Nephron (organoid): Measurements from ENCODE around the gene CCDC81.

Experiments
- H3K27ac Mint-ChIP-seq, 3 experiments: 2 replicates each; pipeline ENCODE4 v1.8.0; 2020; ENCODE audit warnings: mixed read lengths in 3 of 3, mild to moderate bottlenecking in 2 of 3, moderate library complexity in 1 of 3
- H3K27me3 Mint-ChIP-seq: 2 replicates; pipeline ENCODE4 v1.8.0; 2021; ENCODE audit warnings: low read depth, mild to moderate bottlenecking, moderate library complexity, mixed read lengths
- H3K36me3 Mint-ChIP-seq: 2 replicates; pipeline ENCODE4 v1.8.0; 2020; ENCODE audit warnings: low read depth, mixed read lengths
- H3K4me1 Mint-ChIP-seq: 2 replicates; pipeline ENCODE4 v1.8.0; 2020; ENCODE audit warnings: mixed read lengths
- H3K4me3 Mint-ChIP-seq, 3 experiments: 2 replicates each; pipeline ENCODE4 v1.8.0; 2020; ENCODE audit warnings: mild to moderate bottlenecking in 3 of 3, mixed read lengths in 3 of 3, moderate library complexity in 2 of 3
- H3K9me3 Mint-ChIP-seq: 2 replicates; pipeline ENCODE4 v1.8.0; 2020; ENCODE audit warnings: mixed read lengths
- TF ChIP-seq, protein P1 (sequence below), 3 experiments: fragments of 200-600 bp; sonication (generic); IDR thresholded peaks; one replicate each; pipeline ENCODE4 v1.5.0; 2021; ENCODE audit warnings: antibody characterized with exemption in 3 of 3; ENCODE audit not compliant: unreplicated experiment in 3 of 3

The CCDC81 gene

DNA sequence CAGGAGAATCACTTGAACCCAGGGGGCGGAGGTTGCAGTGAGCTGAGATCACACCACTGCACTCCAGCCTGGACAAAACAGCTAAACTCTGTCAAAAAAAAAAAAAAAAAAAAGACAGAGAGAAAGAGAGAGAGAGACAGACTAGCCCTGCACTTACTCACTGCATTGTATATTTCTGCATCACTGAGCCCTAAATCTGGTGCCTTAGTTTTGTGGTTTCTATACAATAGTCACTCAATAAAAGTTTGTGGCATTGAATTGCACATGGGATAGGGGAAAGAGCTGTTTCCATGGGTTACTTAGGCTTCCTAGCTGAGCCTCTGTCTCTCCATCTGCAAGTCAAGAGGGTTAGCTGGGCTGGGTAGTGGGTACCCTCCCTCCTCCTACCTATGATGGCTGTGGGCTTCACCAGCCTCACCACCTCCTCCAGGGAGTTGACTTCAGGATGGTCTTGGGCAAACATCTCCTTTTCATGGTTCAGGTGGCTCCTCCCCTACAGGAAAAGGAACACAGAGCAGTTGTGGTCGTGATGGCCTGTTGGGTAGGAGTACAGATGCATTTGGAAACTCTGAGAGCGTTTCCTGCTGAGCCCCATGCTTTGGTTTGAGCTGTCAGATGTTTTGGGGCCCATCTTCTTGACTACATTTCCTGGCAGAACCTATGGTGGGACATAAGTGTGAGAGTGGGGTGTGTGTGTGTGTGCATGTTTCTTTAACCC lies 73.2 kb downstream of the CCDC81 start:
- Mint-ChIP-seq H3K4me1 (peaks cover 4% of the 10 kb centered on the region), H3K27me3 (no peaks in the 10 kb centered on the region), H3K9me3 (no peaks in the 10 kb centered on the region), H3K4me3 (no peak overlapping the region), H3K27ac (no peak overlapping the region), H3K36me3 (no peaks in the 10 kb centered on the region)
- TF ChIP-seq, protein P1, sequence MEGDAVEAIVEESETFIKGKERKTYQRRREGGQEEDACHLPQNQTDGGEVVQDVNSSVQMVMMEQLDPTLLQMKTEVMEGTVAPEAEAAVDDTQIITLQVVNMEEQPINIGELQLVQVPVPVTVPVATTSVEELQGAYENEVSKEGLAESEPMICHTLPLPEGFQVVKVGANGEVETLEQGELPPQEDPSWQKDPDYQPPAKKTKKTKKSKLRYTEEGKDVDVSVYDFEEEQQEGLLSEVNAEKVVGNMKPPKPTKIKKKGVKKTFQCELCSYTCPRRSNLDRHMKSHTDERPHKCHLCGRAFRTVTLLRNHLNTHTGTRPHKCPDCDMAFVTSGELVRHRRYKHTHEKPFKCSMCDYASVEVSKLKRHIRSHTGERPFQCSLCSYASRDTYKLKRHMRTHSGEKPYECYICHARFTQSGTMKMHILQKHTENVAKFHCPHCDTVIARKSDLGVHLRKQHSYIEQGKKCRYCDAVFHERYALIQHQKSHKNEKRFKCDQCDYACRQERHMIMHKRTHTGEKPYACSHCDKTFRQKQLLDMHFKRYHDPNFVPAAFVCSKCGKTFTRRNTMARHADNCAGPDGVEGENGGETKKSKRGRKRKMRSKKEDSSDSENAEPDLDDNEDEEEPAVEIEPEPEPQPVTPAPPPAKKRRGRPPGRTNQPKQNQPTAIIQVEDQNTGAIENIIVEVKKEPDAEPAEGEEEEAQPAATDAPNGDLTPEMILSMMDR (IDR thresholded peaks at IDR 0.05; ENCODE audit: unreplicated experiment in 3 of 3) = no peak

DNA sequence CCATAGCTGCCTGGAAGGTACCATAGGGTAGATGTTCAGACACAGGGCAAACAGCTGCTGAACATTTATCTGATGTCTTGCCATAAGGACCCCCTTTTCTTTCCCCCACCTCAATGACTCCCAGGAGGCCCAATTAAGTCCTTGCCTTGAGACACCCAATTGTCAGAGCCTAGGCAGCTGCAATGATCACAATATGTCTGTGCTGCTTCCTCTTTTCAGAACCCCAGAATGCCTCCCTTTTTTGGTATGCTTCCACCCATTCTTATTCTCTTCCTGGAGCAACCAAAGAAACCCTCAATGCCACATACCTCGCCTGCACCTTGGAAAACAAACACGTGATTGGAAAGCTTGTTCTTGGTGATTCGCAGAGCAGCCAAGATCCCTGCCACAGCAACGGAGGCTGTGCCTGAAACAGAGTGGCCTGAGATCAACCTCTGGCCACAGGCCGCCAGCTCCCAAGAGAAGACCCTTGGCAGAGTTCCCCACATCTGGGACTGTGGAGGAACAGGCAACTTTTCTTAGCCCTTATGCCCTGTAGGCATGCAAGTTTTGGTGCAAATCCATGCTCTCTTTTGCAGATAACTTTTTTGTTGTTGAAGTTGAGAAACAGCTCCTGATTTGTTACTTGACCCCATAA lies 75.4 kb downstream of the CCDC81 start:
- Mint-ChIP-seq H3K4me1 (peaks cover 4% of the 10 kb centered on the region), H3K27me3 (no peaks in the 10 kb centered on the region), H3K36me3 (no peaks in the 10 kb centered on the region), H3K9me3 (no peaks in the 10 kb centered on the region), H3K4me3 (no peak overlapping the region), H3K27ac (no peak overlapping the region)
- TF ChIP-seq, protein P1 (IDR thresholded peaks at IDR 0.05; ENCODE audit: unreplicated experiment in 3 of 3) = no peak

DNA sequence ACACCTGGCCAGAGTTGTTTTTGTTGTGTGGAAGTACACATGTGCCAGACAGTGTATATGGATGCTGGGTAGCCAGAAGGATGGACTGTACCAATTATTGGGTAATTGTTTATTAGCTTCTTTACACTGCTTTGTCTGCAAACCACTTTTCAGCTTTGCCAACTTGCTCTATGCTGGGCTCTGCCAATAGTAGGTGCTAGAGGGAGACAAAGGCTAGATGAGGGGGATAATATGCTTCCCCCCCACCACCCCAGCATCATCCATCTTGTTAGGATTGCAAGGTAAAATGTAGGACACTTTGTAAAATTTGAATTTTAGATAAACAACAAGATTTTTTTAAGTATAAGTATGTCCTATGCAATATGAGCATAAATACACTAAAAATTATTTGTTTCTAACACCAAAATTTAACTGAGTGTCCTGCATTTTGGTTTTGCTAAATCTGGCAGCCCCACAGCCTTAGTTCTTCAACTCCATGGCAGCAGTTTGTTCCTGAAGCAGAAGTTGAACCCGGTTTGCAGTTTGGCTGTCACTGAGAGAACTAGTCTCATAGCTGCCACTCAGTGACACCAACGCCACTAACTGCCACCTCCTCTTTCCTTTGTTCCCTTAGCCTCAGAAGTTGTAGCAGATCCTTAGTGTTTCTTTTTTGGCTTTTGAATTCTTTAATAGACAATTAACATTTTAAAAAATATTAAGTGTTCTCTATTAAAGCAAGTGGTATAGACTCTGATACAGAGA lies 78.8 kb downstream of the CCDC81 start:
- no peak overlapping the region for H3K27ac Mint-ChIP-seq
- H3K4me1 Mint-ChIP-seq = peaks cover 18% of the 10 kb centered on the region
- no peaks in the 10 kb centered on the region for H3K27me3 Mint-ChIP-seq
- no peak overlapping the region for H3K4me3 Mint-ChIP-seq
- TF ChIP-seq, protein P1 (IDR thresholded peaks at IDR 0.05; ENCODE audit: unreplicated experiment in 3 of 3) = no peak
- H3K36me3 Mint-ChIP-seq = no peaks in the 10 kb centered on the region
- no peaks in the 10 kb centered on the region for H3K9me3 Mint-ChIP-seq

DNA sequence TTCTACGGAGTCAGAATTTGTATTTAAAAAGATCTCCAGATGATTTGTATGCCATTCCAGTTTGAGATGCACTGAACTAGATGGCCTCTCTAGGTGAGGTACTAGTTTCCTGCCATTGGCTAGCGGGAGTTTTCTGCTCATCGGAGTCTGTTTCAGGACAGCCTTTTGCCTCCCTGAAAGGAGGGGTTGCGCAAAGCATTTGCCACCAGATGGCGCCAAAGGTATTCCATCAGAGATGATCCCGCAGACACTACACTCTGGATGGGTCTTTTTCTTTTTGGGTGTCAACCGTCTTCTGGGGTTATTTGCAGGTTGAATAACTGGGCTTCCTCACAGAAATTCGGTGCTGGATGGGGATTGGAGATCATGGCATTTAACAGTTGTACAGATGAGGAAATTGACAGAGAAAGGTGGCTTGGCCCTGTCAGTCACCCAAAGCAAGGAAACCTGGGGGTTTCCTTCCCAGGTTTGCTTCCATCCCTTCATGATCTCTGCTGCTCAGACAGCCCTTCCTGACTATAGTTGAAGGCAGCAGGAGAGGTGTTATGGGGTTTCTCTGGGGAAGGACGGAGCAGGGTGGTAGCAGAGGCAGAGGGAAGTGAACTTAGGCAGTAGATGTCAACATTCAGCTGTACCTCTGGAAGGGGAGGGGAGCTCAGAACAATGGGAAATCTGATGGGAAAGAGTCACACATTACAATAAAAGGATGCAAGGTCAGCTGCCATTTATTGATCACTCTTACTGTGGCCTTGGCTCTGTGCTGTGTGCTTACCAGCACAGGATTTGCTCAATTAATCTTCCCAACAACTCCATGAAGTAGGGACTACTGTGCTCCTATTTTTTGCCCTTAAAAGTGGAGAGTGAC lies 81.6 kb downstream of the CCDC81 start:
- Mint-ChIP-seq H3K27me3 (no peaks in the 10 kb centered on the region), H3K9me3 (no peaks in the 10 kb centered on the region), H3K36me3 (no peaks in the 10 kb centered on the region), H3K4me3 (peak overlapping the region in 1 of 3 experiments; percentile 10), H3K4me1 (peaks cover 41% of the 10 kb centered on the region), H3K27ac (peak overlapping the region; percentile 16 to 64 (median 50))
- TF ChIP-seq, protein P1 (IDR thresholded peaks at IDR 0.05; ENCODE audit: unreplicated experiment in 3 of 3) = peak; percentile 91 to 95 (median 92)

DNA sequence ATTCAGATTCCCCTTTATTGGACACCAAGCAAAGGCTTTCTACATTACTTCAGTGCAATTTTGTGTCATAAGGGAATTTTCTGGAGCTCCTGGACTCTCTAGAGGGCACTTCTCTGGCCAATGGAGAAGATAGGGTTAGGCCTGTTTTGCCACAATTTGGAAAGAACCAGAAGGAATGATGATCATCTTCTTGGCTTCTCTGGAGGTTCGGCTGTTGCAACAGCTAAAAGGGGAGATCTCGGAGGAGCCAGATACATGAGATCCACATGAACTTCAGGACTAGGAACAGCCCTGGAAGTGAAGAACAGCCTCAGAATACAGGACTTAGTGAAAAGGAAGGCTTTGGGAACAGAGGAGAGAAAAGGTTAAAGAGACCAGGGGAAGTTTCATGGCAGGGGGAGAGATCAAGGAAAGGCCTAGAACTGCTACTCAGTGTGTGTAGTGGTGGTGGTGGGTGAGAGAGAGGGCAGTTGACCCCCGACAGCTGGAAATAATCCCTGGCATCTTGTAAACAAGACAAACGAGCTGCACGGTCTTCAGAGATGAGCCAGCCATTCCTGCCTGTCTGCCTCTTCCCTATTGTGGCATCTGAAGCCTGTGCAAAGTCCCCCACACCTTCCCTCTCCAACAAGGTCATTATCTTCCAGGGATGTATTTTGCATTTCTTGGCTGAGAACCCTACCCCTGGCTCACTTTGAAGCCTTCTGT lies 83.8 kb downstream of the CCDC81 start:
- no peaks in the 10 kb centered on the region for H3K36me3 Mint-ChIP-seq

More for the DNA sequence above, 83.8 kb downstream of the CCDC81 start:
- TF ChIP-seq, protein P1 (IDR thresholded peaks at IDR 0.05; ENCODE audit: unreplicated experiment in 3 of 3) = no peak
- no peak overlapping the region for H3K4me3 Mint-ChIP-seq
- peaks cover 41% of the 10 kb centered on the region for H3K4me1 Mint-ChIP-seq
- peak overlapping the region in 2 of 3 experiments; percentile 58 to 60 for H3K27ac Mint-ChIP-seq
- H3K27me3 Mint-ChIP-seq = no peaks in the 10 kb centered on the region
- no peaks in the 10 kb centered on the region for H3K9me3 Mint-ChIP-seq
